H54 (cell line): ENCODE results near the gene PCBD1.
"Not testable (repeated sequence)": the region's sequence is repeated elsewhere in the genome, so short reads cannot be mapped to it uniquely, and the experiment has no call there.

Source experiments
- DNase-seq: peaks from one replicate; pipeline ENCODE4 v3.0.0; 2011; ENCODE audit warnings: low spot score, mixed read lengths; ENCODE audit not compliant: insufficient read length
- FAIRE-seq: peaks from 3 replicates; lab custom pipeline; 2011; peaks lifted over from hg19 to GRCh38; lab: Jason Lieb, UNC
- POLR2A ChIP-seq: IDR thresholded peaks from 2 replicates; pipeline ENCODE4 v1.6.1; 2011; ENCODE audit warnings: low read depth, mild to moderate bottlenecking, low read length

PCBD1 gene

GRCh38 chr10:70926226-70927000 lies 38.0 kb upstream of the PCBD1 start:
- FAIRE-seq: no peak
- no peak for DNase-seq
- TF ChIP-seq POLR2A: no peak

- FAIRE-seq (no peak), DNase-seq (peak; percentile 70)
Measured at GRCh38 chr10:70925377-70926225, 37.2 kb upstream of the PCBD1 start.

GRCh38 chr10:70923696-70924095 lies 35.3 kb upstream of the PCBD1 start:
- DNase-seq (no peak), FAIRE-seq (no peak)
- no peak for TF ChIP-seq POLR2A

More at GRCh38 chr10:70925377-70926225, 37.2 kb upstream of the PCBD1 start:
- no peak for TF ChIP-seq POLR2A

- TF ChIP-seq POLR2A: no peak
- DNase-seq (no peak), FAIRE-seq (no peak)
Measured at GRCh38 chr10:70921285-70921684, 32.9 kb upstream of the PCBD1 start.

GRCh38 chr10:70920519-70920918 lies 32.2 kb upstream of the PCBD1 start:
- FAIRE-seq: no peak
- TF ChIP-seq POLR2A: no peak
- no peak for DNase-seq

GRCh38 chr10:70919906-70920305 lies 31.5 kb upstream of the PCBD1 start:
- not testable (repeated sequence) for FAIRE-seq

GRCh38 chr10:70918851-70919530 lies 30.6 kb upstream of the PCBD1 start:
- DNase-seq: no peak
- FAIRE-seq: no peak
- TF ChIP-seq POLR2A: no peak

More at GRCh38 chr10:70919906-70920305, 31.5 kb upstream of the PCBD1 start:
- DNase-seq: not testable (repeated sequence)

- FAIRE-seq (no peak), DNase-seq (no peak)
- no peak for TF ChIP-seq POLR2A
Measured at GRCh38 chr10:70917635-70918034, 29.3 kb upstream of the PCBD1 start.

GRCh38 chr10:70917226-70917625 lies 28.9 kb upstream of the PCBD1 start:
- no peak for TF ChIP-seq POLR2A
- DNase-seq (no peak), FAIRE-seq (no peak)

GRCh38 chr10:70916241-70916640 lies 27.9 kb upstream of the PCBD1 start:
- DNase-seq (no peak), FAIRE-seq (no peak)
- no peak for TF ChIP-seq POLR2A

GRCh38 chr10:70915806-70916205 lies 27.4 kb upstream of the PCBD1 start:
- TF ChIP-seq POLR2A: no peak
- FAIRE-seq (no peak), DNase-seq (no peak)

GRCh38 chr10:70915206-70915605 lies 26.8 kb upstream of the PCBD1 start:
- TF ChIP-seq POLR2A: no peak
- no peak for DNase-seq

GRCh38 chr10:70914316-70914864 lies 26.0 kb upstream of the PCBD1 start:
- no peak for FAIRE-seq

More at GRCh38 chr10:70915206-70915605, 26.8 kb upstream of the PCBD1 start:
- FAIRE-seq: no peak

GRCh38 chr10:70913893-70914240 lies 25.5 kb upstream of the PCBD1 start:
- no peak for TF ChIP-seq POLR2A
- no peak for DNase-seq
- no peak for FAIRE-seq

More at GRCh38 chr10:70914316-70914864, 26.0 kb upstream of the PCBD1 start:
- DNase-seq: no peak
- no peak for TF ChIP-seq POLR2A
